Measurements from ENCODE around the gene ARHGAP22.

DNA sequence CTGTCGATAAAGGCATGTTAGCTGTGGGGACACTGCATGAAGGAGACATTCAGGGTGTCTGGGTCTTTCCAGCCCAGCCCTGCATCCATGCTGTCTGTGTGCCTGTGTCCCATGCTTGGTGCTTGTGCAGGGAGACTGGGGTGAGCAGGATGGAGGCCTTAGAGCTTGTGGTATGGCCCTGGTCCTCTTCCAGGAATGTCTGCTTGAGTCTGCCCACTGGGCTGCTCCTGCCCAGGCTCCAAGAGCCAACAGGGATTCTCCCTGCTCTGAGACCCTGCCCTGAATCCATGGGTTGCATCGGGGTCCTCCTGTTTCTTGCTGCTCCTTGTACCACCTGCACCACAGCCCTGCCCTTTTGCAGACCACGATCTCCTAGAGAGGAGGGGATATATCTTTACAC is 31.4 kb upstream of the ARHGAP22 start:
- TF ChIP-seq, protein P1, sequence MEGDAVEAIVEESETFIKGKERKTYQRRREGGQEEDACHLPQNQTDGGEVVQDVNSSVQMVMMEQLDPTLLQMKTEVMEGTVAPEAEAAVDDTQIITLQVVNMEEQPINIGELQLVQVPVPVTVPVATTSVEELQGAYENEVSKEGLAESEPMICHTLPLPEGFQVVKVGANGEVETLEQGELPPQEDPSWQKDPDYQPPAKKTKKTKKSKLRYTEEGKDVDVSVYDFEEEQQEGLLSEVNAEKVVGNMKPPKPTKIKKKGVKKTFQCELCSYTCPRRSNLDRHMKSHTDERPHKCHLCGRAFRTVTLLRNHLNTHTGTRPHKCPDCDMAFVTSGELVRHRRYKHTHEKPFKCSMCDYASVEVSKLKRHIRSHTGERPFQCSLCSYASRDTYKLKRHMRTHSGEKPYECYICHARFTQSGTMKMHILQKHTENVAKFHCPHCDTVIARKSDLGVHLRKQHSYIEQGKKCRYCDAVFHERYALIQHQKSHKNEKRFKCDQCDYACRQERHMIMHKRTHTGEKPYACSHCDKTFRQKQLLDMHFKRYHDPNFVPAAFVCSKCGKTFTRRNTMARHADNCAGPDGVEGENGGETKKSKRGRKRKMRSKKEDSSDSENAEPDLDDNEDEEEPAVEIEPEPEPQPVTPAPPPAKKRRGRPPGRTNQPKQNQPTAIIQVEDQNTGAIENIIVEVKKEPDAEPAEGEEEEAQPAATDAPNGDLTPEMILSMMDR (IDR thresholded peaks at IDR 0.05) = no peak
- TF ChIP-seq POLR2A (IDR thresholded peaks at IDR 0.05) = no peak

Measured in vagina (tissue), 2 donors.